WERI-Rb-1 (cell line): ENCODE results near the gene WDR91.

Experiments used
- DNase-seq: peaks from one replicate; pipeline ENCODE4 v3.0.0-alpha.2; 2020
- H3K27ac ChIP-seq: fragments of 250-450 bp; sonication (Bioruptor Pico); 2 replicates; pipeline ENCODE4 v1.5.1; 2020; ENCODE audit warnings: mild to moderate bottlenecking, moderate library complexity
- H3K27me3 ChIP-seq: fragments of 250-450 bp; sonication (Bioruptor Pico); 2 replicates; pipeline ENCODE4 v1.5.1; 2021; ENCODE audit warnings: mild to moderate bottlenecking, low read depth, moderate library complexity; ENCODE audit not compliant: insufficient read depth, severe bottlenecking
- H3K36me3 ChIP-seq: fragments of 250-450 bp; sonication (Bioruptor Pico); 2 replicates; pipeline ENCODE4 v1.5.1; 2020; ENCODE audit warnings: mild to moderate bottlenecking, moderate library complexity
- H3K4me3 ChIP-seq: 2 replicates; pipeline ENCODE4 v1.5.1; 2011; ENCODE audit warnings: low read depth, mild to moderate bottlenecking, control low read depth, low read length
- H3K9me3 ChIP-seq: fragments of 250-450 bp; sonication (Bioruptor Pico); 2 replicates; pipeline ENCODE4 v1.5.1; 2021; ENCODE audit warnings: mild to moderate bottlenecking, moderate library complexity; ENCODE audit not compliant: severe bottlenecking
- CTCF ChIP-seq: IDR thresholded peaks from 2 replicates; pipeline ENCODE4 v1.5.1; 2011; ENCODE audit warnings: low read depth, mild to moderate bottlenecking, control low read depth, inconsistent platforms, low read length

Gene WDR91

DNA sequence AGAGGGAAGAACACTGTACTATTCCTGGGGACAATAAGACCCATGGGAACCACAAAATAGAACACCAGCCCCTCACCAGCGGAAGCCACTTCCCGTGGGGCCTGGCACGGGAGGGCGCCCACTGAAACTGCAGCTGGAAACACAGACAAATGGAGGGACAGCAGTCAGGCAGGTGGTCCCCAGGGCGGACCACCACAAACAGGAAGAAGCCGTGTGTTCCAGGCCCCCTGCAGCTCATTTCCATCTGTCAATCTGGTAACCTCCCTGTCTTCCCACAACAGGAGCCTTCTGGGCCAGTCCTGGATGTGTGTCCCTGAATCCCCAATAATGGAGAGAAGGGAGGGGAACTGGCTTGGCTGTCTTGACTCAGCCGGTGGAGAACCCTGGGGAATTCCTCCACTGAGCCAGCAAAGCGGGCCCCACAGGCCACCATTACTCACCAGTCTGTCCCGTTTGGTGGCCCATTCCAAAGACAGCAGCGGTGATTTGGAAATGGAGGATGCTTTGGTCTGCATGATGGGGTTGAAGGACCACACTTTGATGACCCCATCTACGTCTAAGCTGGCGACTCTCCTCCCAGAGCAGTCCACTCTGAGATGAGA is 16.7 kb downstream of the WDR91 start:
- no peak for DNase-seq
- H3K4me3 ChIP-seq, result no peak overlapping the region
- no peaks in the 10 kb centered on the region for H3K9me3 ChIP-seq
- H3K27me3 ChIP-seq, result no peaks in the 10 kb centered on the region
- no peak overlapping the region for H3K27ac ChIP-seq
- peaks cover 34% of the 10 kb centered on the region for H3K36me3 ChIP-seq
- TF ChIP-seq CTCF, result no peak

DNA sequence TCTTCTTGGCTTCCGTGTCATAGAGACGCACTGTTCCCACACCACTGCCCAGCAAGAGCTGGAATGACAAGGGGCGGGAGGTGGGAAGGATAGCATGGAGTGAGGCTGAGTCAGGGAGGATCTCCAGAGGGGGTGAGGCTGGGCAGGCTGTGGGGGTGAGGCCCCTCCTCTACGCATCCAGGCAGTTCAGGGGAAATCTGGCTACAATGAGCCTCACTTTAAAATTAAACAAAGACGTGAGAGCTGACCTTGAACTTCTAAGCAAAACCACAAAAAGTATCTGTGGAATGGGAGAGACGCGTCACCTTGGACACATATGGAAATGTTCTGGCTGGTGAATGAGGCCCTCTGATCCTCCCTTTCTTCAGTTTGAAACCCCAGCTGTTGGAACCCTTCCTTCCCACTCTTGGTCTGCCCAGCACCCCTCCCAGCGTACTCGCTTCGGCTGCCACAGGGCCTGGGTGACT is 17.7 kb downstream of the WDR91 start:
- Histone ChIP-seq H3K4me3 (no peak overlapping the region), H3K27ac (no peak overlapping the region), H3K9me3 (no peaks in the 10 kb centered on the region), H3K27me3 (no peaks in the 10 kb centered on the region), H3K36me3 (peaks cover 35% of the 10 kb centered on the region)
- no peak for TF ChIP-seq CTCF
- DNase-seq, result no peak

DNA sequence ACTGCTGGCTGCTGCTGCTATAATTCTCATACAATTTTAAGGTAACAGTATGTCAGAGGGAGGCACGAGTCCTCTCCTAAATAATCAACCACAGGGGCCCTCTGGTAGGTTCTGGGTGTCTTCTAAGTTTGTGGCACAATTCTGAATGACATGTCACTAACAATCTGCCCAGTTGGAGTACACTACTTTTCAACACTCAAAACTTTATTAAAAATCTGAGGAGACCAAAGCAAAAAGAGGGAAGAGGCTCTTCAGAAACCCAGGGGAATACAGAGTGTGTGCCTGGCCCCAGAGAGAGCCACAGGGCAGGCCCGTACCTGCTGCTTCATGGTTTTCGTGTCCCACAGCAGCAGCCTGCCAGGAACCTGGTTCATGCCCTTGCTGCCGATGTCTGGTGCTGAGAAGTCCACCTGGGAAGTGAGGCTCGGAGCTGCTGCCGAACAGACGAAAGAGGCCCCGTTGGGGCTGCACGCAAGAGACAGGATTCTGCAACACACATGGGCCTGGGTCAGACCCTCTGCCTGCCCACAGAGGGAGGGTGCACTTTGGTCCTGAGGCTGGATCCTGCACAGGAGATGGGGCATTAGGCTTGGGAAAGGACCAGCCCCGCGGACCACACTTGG is 18.3 kb downstream of the WDR91 start:
- no peak for TF ChIP-seq CTCF
- H3K9me3 ChIP-seq, result no peaks in the 10 kb centered on the region
- no peak for DNase-seq
- no peak overlapping the region for H3K27ac ChIP-seq
- no peak overlapping the region for H3K4me3 ChIP-seq
- no peaks in the 10 kb centered on the region for H3K27me3 ChIP-seq
- H3K36me3 ChIP-seq, result peaks cover 42% of the 10 kb centered on the region

DNA sequence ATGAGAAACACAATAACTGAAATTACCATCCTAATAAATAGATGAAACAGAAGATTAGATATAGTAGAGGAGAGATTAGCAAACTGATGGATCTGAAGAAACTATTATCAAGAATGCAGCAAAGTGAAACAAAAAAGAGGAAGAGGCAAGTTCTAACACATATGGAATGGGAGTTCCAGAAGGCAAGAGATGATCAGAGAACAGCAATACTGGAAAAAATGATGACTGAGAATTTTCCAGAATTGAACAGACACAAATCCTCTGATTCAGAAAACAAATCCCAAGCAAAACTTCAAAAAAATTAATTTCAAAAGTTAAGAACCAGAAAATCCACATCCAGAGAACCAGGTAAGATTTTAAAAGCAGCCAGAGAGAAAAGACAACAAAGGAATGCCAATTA is 20.6 kb downstream of the WDR91 start:
- Histone ChIP-seq H3K4me3 (no peak overlapping the region), H3K36me3 (peaks cover 34% of the 10 kb centered on the region)
- DNase-seq, result no peak

GRCh38 chr7:135189961-135190360 is 21.4 kb downstream of the WDR91 start:
- TF ChIP-seq CTCF, result no peak
- no peak overlapping the region for H3K27ac ChIP-seq
- peaks cover 40% of the 10 kb centered on the region for H3K36me3 ChIP-seq
- no peaks in the 10 kb centered on the region for H3K9me3 ChIP-seq
- no peak overlapping the region for H3K4me3 ChIP-seq
- no peaks in the 10 kb centered on the region for H3K27me3 ChIP-seq
- no peak for DNase-seq

More for the DNA sequence above, 20.6 kb downstream of the WDR91 start:
- Histone ChIP-seq H3K27ac (no peak overlapping the region), H3K9me3 (no peaks in the 10 kb centered on the region), H3K27me3 (no peaks in the 10 kb centered on the region)
- TF ChIP-seq CTCF, result no peak

GRCh38 chr7:135189221-135189662 is 22.1 kb downstream of the WDR91 start:
- no peak overlapping the region for H3K4me3 ChIP-seq
- no peak for DNase-seq
- no peaks in the 10 kb centered on the region for H3K9me3 ChIP-seq
- H3K36me3 ChIP-seq, result peaks cover 37% of the 10 kb centered on the region
- H3K27me3 ChIP-seq, result no peaks in the 10 kb centered on the region
- no peak overlapping the region for H3K27ac ChIP-seq
- no peak for TF ChIP-seq CTCF
